LNCAP (cell line): ENCODE results near the gene SLC20A1.

ENCODE experiments used
- TF ChIP-seq, protein P1 (sequence below): fragments of 450-650 bp; IDR thresholded peaks from 2 replicates; pipeline ENCODE4 v1.5.1; 2017; ENCODE audit warnings: mild to moderate bottlenecking

SLC20A1 gene

DNA sequence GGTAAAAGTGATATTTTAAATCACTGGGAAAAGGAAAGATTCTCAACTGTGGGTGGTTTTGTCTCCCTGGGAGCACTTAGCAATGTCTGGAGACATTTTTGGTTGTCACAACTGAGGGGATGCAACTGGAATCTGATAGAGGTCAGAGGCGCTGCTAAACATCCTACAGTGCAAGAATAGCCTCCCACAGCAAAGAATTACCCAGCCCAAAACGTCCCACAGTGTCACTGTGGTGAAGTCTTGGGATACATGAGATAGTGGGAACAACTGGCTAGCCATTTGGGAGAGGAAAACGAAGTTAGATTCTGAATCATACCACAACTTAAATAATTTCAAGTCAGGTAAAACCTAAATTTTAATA, 38.7 kb downstream of the SLC20A1 start:
- TF ChIP-seq, protein P1, sequence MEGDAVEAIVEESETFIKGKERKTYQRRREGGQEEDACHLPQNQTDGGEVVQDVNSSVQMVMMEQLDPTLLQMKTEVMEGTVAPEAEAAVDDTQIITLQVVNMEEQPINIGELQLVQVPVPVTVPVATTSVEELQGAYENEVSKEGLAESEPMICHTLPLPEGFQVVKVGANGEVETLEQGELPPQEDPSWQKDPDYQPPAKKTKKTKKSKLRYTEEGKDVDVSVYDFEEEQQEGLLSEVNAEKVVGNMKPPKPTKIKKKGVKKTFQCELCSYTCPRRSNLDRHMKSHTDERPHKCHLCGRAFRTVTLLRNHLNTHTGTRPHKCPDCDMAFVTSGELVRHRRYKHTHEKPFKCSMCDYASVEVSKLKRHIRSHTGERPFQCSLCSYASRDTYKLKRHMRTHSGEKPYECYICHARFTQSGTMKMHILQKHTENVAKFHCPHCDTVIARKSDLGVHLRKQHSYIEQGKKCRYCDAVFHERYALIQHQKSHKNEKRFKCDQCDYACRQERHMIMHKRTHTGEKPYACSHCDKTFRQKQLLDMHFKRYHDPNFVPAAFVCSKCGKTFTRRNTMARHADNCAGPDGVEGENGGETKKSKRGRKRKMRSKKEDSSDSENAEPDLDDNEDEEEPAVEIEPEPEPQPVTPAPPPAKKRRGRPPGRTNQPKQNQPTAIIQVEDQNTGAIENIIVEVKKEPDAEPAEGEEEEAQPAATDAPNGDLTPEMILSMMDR, result no peak

DNA sequence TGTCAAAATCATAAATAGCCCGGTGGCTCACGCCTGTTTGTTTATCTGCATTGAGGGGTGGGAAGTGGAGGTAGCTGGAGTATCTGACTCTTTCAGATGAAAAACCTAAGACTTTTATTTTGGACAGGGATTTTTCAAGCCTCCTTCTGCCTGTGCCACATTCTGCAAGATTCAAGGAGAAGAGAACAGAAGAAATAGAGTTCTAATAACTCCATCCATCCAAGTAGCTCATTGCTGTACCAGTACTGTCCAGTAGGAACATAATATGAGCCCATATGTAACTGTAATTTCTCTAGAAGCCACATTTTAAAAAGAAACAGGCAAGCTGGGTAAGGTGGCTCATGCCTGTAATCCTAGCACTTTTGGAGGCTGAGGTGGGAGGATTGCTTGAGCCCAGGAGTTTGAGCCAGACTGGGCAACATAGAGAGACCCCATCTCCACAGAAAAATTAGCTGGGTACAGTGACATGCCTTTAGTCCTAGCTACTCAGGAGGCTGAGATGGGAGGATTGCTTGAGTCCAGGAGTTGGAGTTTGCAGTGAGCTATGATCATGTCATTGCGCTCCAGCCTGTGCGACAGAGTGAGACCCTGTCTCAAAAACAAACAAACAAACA, 39.6 kb downstream of the SLC20A1 start:
- TF ChIP-seq, protein P1, result no peak

DNA sequence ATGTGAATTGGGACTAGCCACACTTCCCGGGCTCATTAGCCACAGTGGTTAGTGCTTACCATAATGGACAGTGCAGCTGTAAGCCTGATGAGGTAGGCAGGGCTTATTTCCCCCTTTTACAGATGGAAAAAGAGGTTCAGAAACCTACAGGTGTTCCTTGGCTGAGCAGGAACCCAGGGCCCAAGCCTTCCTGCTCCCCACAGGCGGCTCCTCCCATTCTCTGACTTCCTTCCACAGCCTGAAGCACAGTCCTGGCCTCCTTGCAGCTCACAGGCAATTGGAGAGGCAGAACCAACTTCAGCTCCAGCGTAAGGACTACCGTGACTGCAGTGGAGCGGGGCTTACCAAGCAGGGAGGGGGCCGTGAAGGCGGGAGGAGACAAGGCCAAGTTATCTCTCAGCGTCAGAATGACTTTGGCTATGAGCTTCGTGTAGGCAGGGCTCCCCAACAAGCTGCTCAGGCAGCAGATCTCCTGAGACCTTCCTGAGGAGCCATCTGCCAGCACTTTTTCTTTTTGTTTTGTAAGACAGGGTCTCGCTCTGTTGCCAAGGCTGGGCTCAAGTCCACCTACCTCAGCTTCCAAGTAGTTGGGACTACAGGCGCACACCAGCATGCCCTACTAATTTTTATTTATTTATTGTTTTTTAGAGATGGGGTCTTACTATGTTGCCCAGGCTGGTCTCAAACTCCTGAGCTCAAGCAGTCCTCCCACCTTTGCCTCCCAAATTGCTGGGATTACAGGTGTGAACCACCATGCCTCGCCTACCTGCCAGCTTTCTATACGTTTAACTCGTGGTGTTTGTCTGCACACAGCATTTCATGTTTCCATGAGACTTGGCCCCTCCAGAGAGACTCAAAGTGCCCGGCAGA, 40.8 kb downstream of the SLC20A1 start:
- TF ChIP-seq, protein P1, result no peak

DNA sequence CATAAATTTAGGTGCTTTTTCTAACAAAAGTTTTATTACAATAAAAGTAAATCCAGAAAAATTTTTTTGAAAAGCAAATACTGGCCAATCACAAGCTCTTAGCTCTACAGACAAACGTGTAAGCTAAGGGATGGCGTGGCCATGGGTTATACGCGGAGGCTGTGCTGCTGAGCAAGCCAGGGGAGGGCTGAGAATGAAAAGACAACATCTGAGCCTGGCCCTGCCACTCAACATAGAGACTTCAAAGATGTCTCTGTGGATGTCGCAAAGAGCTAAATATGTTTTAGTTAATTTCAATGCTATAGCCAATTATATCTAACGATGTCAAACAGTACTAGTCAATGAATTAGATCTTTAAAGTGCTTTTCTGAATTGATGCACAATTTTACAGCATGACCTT, 41.8 kb downstream of the SLC20A1 start:
- TF ChIP-seq, protein P1, result no peak

DNA sequence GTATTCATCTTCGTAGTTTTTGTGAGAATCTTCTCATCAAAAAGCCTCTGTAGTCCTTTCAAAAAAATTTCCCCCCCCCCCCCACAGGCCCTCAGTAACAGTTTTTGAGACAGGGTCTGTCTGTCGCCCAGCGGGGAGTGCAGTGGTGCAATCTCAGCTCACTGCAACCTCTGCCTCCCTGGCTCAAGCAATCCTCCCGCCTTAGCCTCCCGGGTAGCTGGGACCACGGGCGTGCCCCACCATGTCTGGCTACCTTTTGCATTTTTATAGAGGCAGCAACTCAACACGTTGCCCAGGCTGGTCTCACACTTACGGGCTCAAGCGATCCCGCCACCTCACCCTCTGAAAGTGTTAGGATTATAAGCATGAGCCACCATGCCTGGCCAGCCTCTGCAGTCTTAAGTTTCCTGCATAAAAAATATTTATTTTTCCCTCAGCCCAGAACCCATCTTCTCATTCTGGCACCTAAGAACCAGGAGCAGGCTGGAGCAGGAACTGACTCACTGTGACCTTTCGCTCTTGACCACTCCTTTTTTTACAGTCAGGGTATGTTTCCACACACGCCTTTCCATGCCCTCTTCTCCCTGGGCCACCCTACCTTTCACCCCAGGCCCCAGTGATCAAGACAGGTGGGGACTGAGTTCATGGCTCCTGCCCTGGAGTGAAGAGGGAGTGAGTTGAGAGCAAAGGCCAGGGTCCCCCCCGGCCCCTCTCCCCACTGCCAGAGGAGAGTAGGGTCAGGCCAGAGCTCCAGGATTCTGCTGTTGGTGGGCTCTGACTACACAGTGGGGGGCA, 42.5 kb downstream of the SLC20A1 start:
- TF ChIP-seq, protein P1, result no peak

DNA sequence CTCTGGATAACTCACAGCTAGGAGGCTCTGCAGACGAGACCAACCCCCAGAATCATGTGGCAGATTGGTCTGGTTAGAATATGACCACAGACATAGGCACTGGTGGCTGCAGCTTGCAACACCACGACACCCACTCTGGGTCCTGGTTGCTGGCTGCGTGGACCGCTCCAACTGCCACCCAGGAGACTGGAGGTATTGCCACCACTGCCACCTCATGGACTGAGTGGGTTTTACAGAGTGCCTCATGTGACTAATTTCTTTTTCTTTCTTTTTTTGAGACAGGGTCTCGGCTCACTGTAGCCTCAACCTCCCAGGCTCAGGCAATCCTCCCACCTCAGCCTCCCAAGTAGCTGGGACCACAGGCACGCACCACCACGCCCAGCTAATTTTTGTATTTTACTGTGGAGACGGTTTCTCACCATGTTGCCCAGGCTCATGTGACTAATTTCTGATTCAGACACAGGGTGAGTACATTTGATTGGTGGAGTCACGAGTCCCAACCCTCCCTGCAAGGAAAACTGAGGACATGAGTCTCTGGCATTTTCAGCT, 45.2 kb downstream of the SLC20A1 start:
- TF ChIP-seq, protein P1, result peak; percentile 70

DNA sequence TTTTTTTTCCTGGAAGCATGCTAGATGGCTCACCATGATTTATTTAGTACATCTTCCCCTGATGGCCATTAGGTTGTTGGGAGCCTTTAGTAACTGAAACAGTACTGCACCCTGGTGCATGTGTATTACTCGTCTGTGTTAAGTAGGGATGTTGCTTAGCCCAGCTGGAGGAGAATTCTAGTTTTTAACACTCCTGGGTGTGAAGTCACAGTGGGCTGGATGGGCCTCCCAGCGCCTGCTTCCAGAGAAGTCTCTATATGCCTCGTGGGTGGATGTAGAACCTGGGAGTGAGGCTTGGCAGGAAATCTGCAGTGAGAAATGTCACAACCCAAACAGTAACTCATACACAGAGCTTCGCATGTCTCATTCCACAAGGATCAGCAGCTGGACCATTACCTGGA, 46.1 kb downstream of the SLC20A1 start:
- TF ChIP-seq, protein P1, result no peak
